HepG2 (cell line): Measurements from ENCODE around the gene SFT2D1. TPM values are rescaled to one million over a fixed set of nuclear protein-coding genes. Genes with fewer than 3 reads are reported as not detected.

ENCODE experiments used
- AKAP8 ChIP-seq: sonication (generic); formaldehyde crosslinking; IDR thresholded peaks from 2 replicates; pipeline ENCODE4 v1.5.1; 2020; ENCODE audit warnings: mild to moderate bottlenecking, missing genetic modification reagents
- BRD4 ChIP-seq: sonication (generic); formaldehyde crosslinking; IDR thresholded peaks from 2 replicates; pipeline ENCODE4 v1.4.0; 2020; ENCODE audit warnings: missing genetic modification reagents
- CCDC6 ChIP-seq: sonication (generic); formaldehyde crosslinking; IDR thresholded peaks from 2 replicates; pipeline ENCODE4 v1.8.1; 2022; ENCODE audit warnings: mild to moderate bottlenecking, missing genetic modification reagents, moderate library complexity
- CREM ChIP-seq, 2 experiments: sonication (generic) in 1 of 2; formaldehyde crosslinking in 1 of 2; IDR thresholded peaks; 2 replicates each; pipeline versions ENCODE4 v1.4.0 to v1.6.1; 2016 to 2020; ENCODE audit warnings: antibody characterized with exemption in 1 of 2, mild to moderate bottlenecking in 1 of 2, missing genetic modification reagents in 1 of 2
- DPF2 ChIP-seq: sonication (generic); formaldehyde crosslinking; IDR thresholded peaks from 2 replicates; pipeline ENCODE4 v1.4.0; 2020; ENCODE audit warnings: mild to moderate bottlenecking, low read depth, missing genetic modification reagents, borderline replicate concordance
- FOXC1 ChIP-seq: sonication (generic); formaldehyde crosslinking; IDR thresholded peaks from 2 replicates; pipeline ENCODE4 v1.8.0; 2022; ENCODE audit warnings: mild to moderate bottlenecking, missing genetic modification reagents, borderline replicate concordance
- GATAD1 ChIP-seq: IDR thresholded peaks from 2 replicates; pipeline ENCODE4 v1.6.1; 2016; ENCODE audit warnings: missing genetic modification reagents, missing compliant biosample characterization
- GPN1 ChIP-seq: sonication (generic); formaldehyde crosslinking; IDR thresholded peaks from 2 replicates; pipeline ENCODE4 v1.5.1; 2020; ENCODE audit warnings: missing genetic modification reagents, borderline replicate concordance
- HOXA7 ChIP-seq: sonication (generic); formaldehyde crosslinking; IDR thresholded peaks from 2 replicates; pipeline ENCODE4 v1.8.1; 2022; ENCODE audit warnings: mild to moderate bottlenecking, missing genetic modification reagents, moderate library complexity
- ISL2 ChIP-seq: sonication (generic); formaldehyde crosslinking; IDR thresholded peaks from 2 replicates; pipeline ENCODE4 v1.5.0; 2020; ENCODE audit warnings: missing genetic modification reagents
- NFE2 ChIP-seq: sonication (generic); formaldehyde crosslinking; IDR thresholded peaks from 2 replicates; pipeline ENCODE4 v1.4.0; 2020; ENCODE audit warnings: missing genetic modification reagents
- NFIC ChIP-seq: IDR thresholded peaks from 2 replicates; pipeline ENCODE4 v1.6.1; 2012; ENCODE audit warnings: mild to moderate bottlenecking, low read length, inconsistent platforms
- TOE1 ChIP-seq: sonication (generic); formaldehyde crosslinking; IDR thresholded peaks from 2 replicates; pipeline ENCODE4 v1.4.0; 2020; ENCODE audit warnings: mild to moderate bottlenecking, missing genetic modification reagents
- ZBTB39 ChIP-seq: sonication (generic); formaldehyde crosslinking; IDR thresholded peaks from 2 replicates; pipeline ENCODE4 v1.5.0; 2020; ENCODE audit warnings: missing genetic modification reagents
- polyA plus RNA-seq, 8 experiments: library from polyadenylated mRNA; depleted of rRNA in 3 of 8; stranded (reverse) in 7 of 8; unstranded in 1 of 8; fragments of >200 nt; fragmentation: Illumina TruSeq in 4 of 8; extraction: Trizol in 4 of 8; gene quantifications; 2 replicates each; pipeline versions ENCODE4 v1.2.1 to v1.2.3, GENCODE V29; 2011 to 2016; ENCODE audit warnings: low read depth in 4 of 8, missing spikeins in 1 of 8, mixed read lengths in 1 of 8; ENCODE audit not compliant: insufficient read depth in 1 of 8
- total RNA-seq, 5 experiments: library from RNA; depleted of rRNA; stranded (reverse); fragments of >200 nt; fragmentation: Illumina TruSeq; extraction: Trizol; gene quantifications; 2 replicates each; pipeline ENCODE4 v1.2.3, GENCODE V29; 2016; ENCODE audit warnings: low read depth in 1 of 5
- TF ChIP-seq, protein P1 (sequence below): fragments of 450-650 bp; IDR thresholded peaks from 2 replicates; pipeline ENCODE4 v1.6.1; 2017

The SFT2D1 gene
- total and polyA plus RNA-seq, 2 of the 13 experiments (the other 11 are each of a cell fraction or from before 2014, with no cell fraction given), result 115 to 147 TPM

- TF ChIP-seq DPF2 (CRISPR knock-in tag), result no peak
- no peak for TF ChIP-seq TOE1 (CRISPR knock-in tag)
- no peak for TF ChIP-seq CREM (IDR thresholded peaks at IDR 0.05)
- TF ChIP-seq CREM (CRISPR knock-in tag; IDR thresholded peaks at IDR 0.05), result no peak
- TF ChIP-seq ZBTB39 (CRISPR knock-in tag), result 0 out of 2 replicates have a peak, but pooled peaks have one; percentile 39
- TF ChIP-seq GATAD1 (CRISPR knock-in tag), result no peak
- no peak for TF ChIP-seq HOXA7
- no peak for TF ChIP-seq ISL2 (CRISPR knock-in tag)
- no peak for TF ChIP-seq FOXC1 (CRISPR knock-in tag)
- no peak for TF ChIP-seq CCDC6 (CRISPR knock-in tag)
- TF ChIP-seq, protein P1, sequence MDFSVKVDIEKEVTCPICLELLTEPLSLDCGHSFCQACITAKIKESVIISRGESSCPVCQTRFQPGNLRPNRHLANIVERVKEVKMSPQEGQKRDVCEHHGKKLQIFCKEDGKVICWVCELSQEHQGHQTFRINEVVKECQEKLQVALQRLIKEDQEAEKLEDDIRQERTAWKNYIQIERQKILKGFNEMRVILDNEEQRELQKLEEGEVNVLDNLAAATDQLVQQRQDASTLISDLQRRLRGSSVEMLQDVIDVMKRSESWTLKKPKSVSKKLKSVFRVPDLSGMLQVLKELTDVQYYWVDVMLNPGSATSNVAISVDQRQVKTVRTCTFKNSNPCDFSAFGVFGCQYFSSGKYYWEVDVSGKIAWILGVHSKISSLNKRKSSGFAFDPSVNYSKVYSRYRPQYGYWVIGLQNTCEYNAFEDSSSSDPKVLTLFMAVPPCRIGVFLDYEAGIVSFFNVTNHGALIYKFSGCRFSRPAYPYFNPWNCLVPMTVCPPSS, result 0 out of 2 replicates have a peak, but pooled peaks have one; percentile 14
- no peak for TF ChIP-seq NFIC
- no peak for TF ChIP-seq NFE2 (CRISPR knock-in tag)
- TF ChIP-seq GPN1 (CRISPR knock-in tag), result no peak
- no peak for TF ChIP-seq AKAP8 (CRISPR knock-in tag)
- TF ChIP-seq BRD4 (CRISPR knock-in tag), result no peak
Measured at GRCh38 chr6:166278579-166279392, 63.6 kb downstream of the SFT2D1 start (continued).
